ENCODE data around the gene SLC6A2. TPM values are rescaled to one million over a fixed set of nuclear protein-coding genes. Genes with fewer than 3 reads are reported as not detected.

SLC6A2 gene
- total RNA-seq, 1 experiment from 2014 or later: not detected

GRCh38 chr16:55690841-55691240 is 35.1 kb downstream of the SLC6A2 start:
- Histone ChIP-seq H3K4me3 (ENCODE audit: low read length) (no peak overlapping the region), H3K9me3 (ENCODE audit: low read length) (no peaks in the 10 kb centered on the region), H3K36me3 (ENCODE audit: insufficient read depth, low read length) (no peaks in the 10 kb centered on the region), H3K4me1 (ENCODE audit: low read length) (no peaks in the 10 kb centered on the region), H3K4me2 (ENCODE audit: low read depth, low read length, poor library complexity, severe bottlenecking) (no peak overlapping the region), H3K27ac (ENCODE audit: low read length) (no peak overlapping the region), H2AFZ (ENCODE audit: low read length) (no peak overlapping the region), H3K9ac (ENCODE audit: low read length) (no peak overlapping the region), H3K9me2 (replicated peaks; ENCODE audit: insufficient read depth, low read length) (no peaks in the 10 kb centered on the region), H4K20me1 (ENCODE audit: insufficient read depth, low read depth, low read length) (no peaks in the 10 kb centered on the region), H3K27me3 (ENCODE audit: low read length) (0 out of 2 replicates have a peak, but pooled peaks cover 3% of the 10 kb centered on the region), H3K79me2 (ENCODE audit: low read length) (no peaks in the 10 kb centered on the region)
- DNase-seq: no peak

- Histone ChIP-seq H3K27ac (ENCODE audit: low read length) (no peak overlapping the region), H2AFZ (ENCODE audit: low read length) (no peak overlapping the region), H3K79me2 (ENCODE audit: low read length) (no peaks in the 10 kb centered on the region), H3K9ac (ENCODE audit: low read length) (no peak overlapping the region), H3K9me3 (ENCODE audit: low read length) (no peaks in the 10 kb centered on the region), H3K36me3 (ENCODE audit: insufficient read depth, low read length) (no peaks in the 10 kb centered on the region), H3K4me3 (ENCODE audit: low read length) (no peak overlapping the region), H3K4me1 (ENCODE audit: low read length) (no peaks in the 10 kb centered on the region), H3K9me2 (replicated peaks; ENCODE audit: insufficient read depth, low read length) (no peaks in the 10 kb centered on the region), H3K27me3 (ENCODE audit: low read length) (0 out of 2 replicates have a peak, but pooled peaks cover 3% of the 10 kb centered on the region), H3K4me2 (ENCODE audit: low read depth, low read length, poor library complexity, severe bottlenecking) (no peak overlapping the region), H4K20me1 (ENCODE audit: insufficient read depth, low read depth, low read length) (no peaks in the 10 kb centered on the region)
- DNase-seq: no peak
Observed at GRCh38 chr16:55691771-55692170, 36.0 kb downstream of the SLC6A2 start.

- H3K4me2 ChIP-seq (ENCODE audit: low read depth, low read length, poor library complexity, severe bottlenecking): no peak overlapping the region
- no peak overlapping the region for H3K9ac ChIP-seq (ENCODE audit: low read length)
- H3K9me3 ChIP-seq (ENCODE audit: low read length): no peaks in the 10 kb centered on the region
- H3K27ac ChIP-seq (ENCODE audit: low read length): no peak overlapping the region
- no peaks in the 10 kb centered on the region for H3K27me3 ChIP-seq (ENCODE audit: low read length)
- H3K9me2 ChIP-seq (replicated peaks; ENCODE audit: insufficient read depth, low read length): no peaks in the 10 kb centered on the region
- no peaks in the 10 kb centered on the region for H3K4me1 ChIP-seq (ENCODE audit: low read length)
- H2AFZ ChIP-seq (ENCODE audit: low read length): no peak overlapping the region
- DNase-seq: no peak
- H3K4me3 ChIP-seq (ENCODE audit: low read length): no peak overlapping the region
- H3K79me2 ChIP-seq (ENCODE audit: low read length): no peaks in the 10 kb centered on the region
- H4K20me1 ChIP-seq (ENCODE audit: insufficient read depth, low read depth, low read length): no peaks in the 10 kb centered on the region
- no peaks in the 10 kb centered on the region for H3K36me3 ChIP-seq (ENCODE audit: insufficient read depth, low read length)
Observed at GRCh38 chr16:55695595-55695994, 39.8 kb downstream of the SLC6A2 start.

- Histone ChIP-seq H3K4me3 (ENCODE audit: low read length) (no peak overlapping the region), H3K4me1 (ENCODE audit: low read length) (no peaks in the 10 kb centered on the region)
Observed at GRCh38 chr16:55697867-55698266, 42.1 kb downstream of the SLC6A2 start.

GRCh38 chr16:55698331-55698730 is 42.5 kb downstream of the SLC6A2 start:
- H3K9ac ChIP-seq (ENCODE audit: low read length): no peak overlapping the region
- no peaks in the 10 kb centered on the region for H3K4me1 ChIP-seq (ENCODE audit: low read length)

More at GRCh38 chr16:55697867-55698266, 42.1 kb downstream of the SLC6A2 start:
- Histone ChIP-seq H3K36me3 (ENCODE audit: insufficient read depth, low read length) (no peaks in the 10 kb centered on the region), H4K20me1 (ENCODE audit: insufficient read depth, low read depth, low read length) (no peaks in the 10 kb centered on the region), H3K9me2 (replicated peaks; ENCODE audit: insufficient read depth, low read length) (no peaks in the 10 kb centered on the region), H3K9ac (ENCODE audit: low read length) (no peak overlapping the region), H3K27me3 (ENCODE audit: low read length) (no peaks in the 10 kb centered on the region), H2AFZ (ENCODE audit: low read length) (no peak overlapping the region), H3K9me3 (ENCODE audit: low read length) (no peaks in the 10 kb centered on the region), H3K27ac (ENCODE audit: low read length) (no peak overlapping the region), H3K4me2 (ENCODE audit: low read depth, low read length, poor library complexity, severe bottlenecking) (no peak overlapping the region), H3K79me2 (ENCODE audit: low read length) (no peaks in the 10 kb centered on the region)
- no peak for DNase-seq

GRCh38 chr16:55698946-55699345 is 43.2 kb downstream of the SLC6A2 start:
- H3K4me1 ChIP-seq (ENCODE audit: low read length): no peaks in the 10 kb centered on the region
- no peaks in the 10 kb centered on the region for H3K27me3 ChIP-seq (ENCODE audit: low read length)

More at GRCh38 chr16:55698331-55698730, 42.5 kb downstream of the SLC6A2 start:
- Histone ChIP-seq H3K36me3 (ENCODE audit: insufficient read depth, low read length) (no peaks in the 10 kb centered on the region), H3K27ac (ENCODE audit: low read length) (no peak overlapping the region), H3K4me3 (ENCODE audit: low read length) (no peak overlapping the region), H4K20me1 (ENCODE audit: insufficient read depth, low read depth, low read length) (no peaks in the 10 kb centered on the region), H3K4me2 (ENCODE audit: low read depth, low read length, poor library complexity, severe bottlenecking) (no peak overlapping the region), H3K79me2 (ENCODE audit: low read length) (no peaks in the 10 kb centered on the region), H3K9me2 (replicated peaks; ENCODE audit: insufficient read depth, low read length) (no peaks in the 10 kb centered on the region), H3K27me3 (ENCODE audit: low read length) (no peaks in the 10 kb centered on the region), H2AFZ (ENCODE audit: low read length) (no peak overlapping the region), H3K9me3 (ENCODE audit: low read length) (no peaks in the 10 kb centered on the region)
- no peak for DNase-seq

GRCh38 chr16:55699616-55700015 is 43.8 kb downstream of the SLC6A2 start:
- H3K4me2 ChIP-seq (ENCODE audit: low read depth, low read length, poor library complexity, severe bottlenecking): no peak overlapping the region
- H2AFZ ChIP-seq (ENCODE audit: low read length): no peak overlapping the region
- H3K36me3 ChIP-seq (ENCODE audit: insufficient read depth, low read length): no peaks in the 10 kb centered on the region
- H3K27me3 ChIP-seq (ENCODE audit: low read length): no peaks in the 10 kb centered on the region
- H4K20me1 ChIP-seq (ENCODE audit: insufficient read depth, low read depth, low read length): no peaks in the 10 kb centered on the region
- H3K4me1 ChIP-seq (ENCODE audit: low read length): no peaks in the 10 kb centered on the region
- no peak for DNase-seq
- H3K27ac ChIP-seq (ENCODE audit: low read length): no peak overlapping the region
- no peak overlapping the region for H3K4me3 ChIP-seq (ENCODE audit: low read length)
- no peaks in the 10 kb centered on the region for H3K79me2 ChIP-seq (ENCODE audit: low read length)
- no peaks in the 10 kb centered on the region for H3K9me3 ChIP-seq (ENCODE audit: low read length)
- no peaks in the 10 kb centered on the region for H3K9me2 ChIP-seq (replicated peaks; ENCODE audit: insufficient read depth, low read length)
- no peak overlapping the region for H3K9ac ChIP-seq (ENCODE audit: low read length)

More at GRCh38 chr16:55698946-55699345, 43.2 kb downstream of the SLC6A2 start:
- Histone ChIP-seq H3K36me3 (ENCODE audit: insufficient read depth, low read length) (no peaks in the 10 kb centered on the region), H3K4me2 (ENCODE audit: low read depth, low read length, poor library complexity, severe bottlenecking) (no peak overlapping the region), H3K4me3 (ENCODE audit: low read length) (no peak overlapping the region), H3K9me2 (replicated peaks; ENCODE audit: insufficient read depth, low read length) (no peaks in the 10 kb centered on the region), H3K9me3 (ENCODE audit: low read length) (no peaks in the 10 kb centered on the region), H4K20me1 (ENCODE audit: insufficient read depth, low read depth, low read length) (no peaks in the 10 kb centered on the region), H2AFZ (ENCODE audit: low read length) (no peak overlapping the region), H3K9ac (ENCODE audit: low read length) (no peak overlapping the region), H3K27ac (ENCODE audit: low read length) (no peak overlapping the region), H3K79me2 (ENCODE audit: low read length) (no peaks in the 10 kb centered on the region)
- no peak for DNase-seq

- no peaks in the 10 kb centered on the region for H3K9me3 ChIP-seq (ENCODE audit: low read length)
- H3K79me2 ChIP-seq (ENCODE audit: low read length): no peaks in the 10 kb centered on the region
- no peaks in the 10 kb centered on the region for H3K4me1 ChIP-seq (ENCODE audit: low read length)
- H3K4me2 ChIP-seq (ENCODE audit: low read depth, low read length, poor library complexity, severe bottlenecking): no peak overlapping the region
- H3K36me3 ChIP-seq (ENCODE audit: insufficient read depth, low read length): no peaks in the 10 kb centered on the region
- no peaks in the 10 kb centered on the region for H3K9me2 ChIP-seq (replicated peaks; ENCODE audit: insufficient read depth, low read length)
- no peak overlapping the region for H2AFZ ChIP-seq (ENCODE audit: low read length)
- no peak overlapping the region for H3K27ac ChIP-seq (ENCODE audit: low read length)
- H3K27me3 ChIP-seq (ENCODE audit: low read length): no peaks in the 10 kb centered on the region
- no peak for DNase-seq
- H4K20me1 ChIP-seq (ENCODE audit: insufficient read depth, low read depth, low read length): no peaks in the 10 kb centered on the region
- no peak overlapping the region for H3K4me3 ChIP-seq (ENCODE audit: low read length)
- H3K9ac ChIP-seq (ENCODE audit: low read length): no peak overlapping the region
Observed at GRCh38 chr16:55700067-55700466, 44.3 kb downstream of the SLC6A2 start.

GRCh38 chr16:55700961-55701360 is 45.2 kb downstream of the SLC6A2 start:
- Histone ChIP-seq H2AFZ (ENCODE audit: low read length) (no peak overlapping the region), H3K27me3 (ENCODE audit: low read length) (no peaks in the 10 kb centered on the region), H4K20me1 (ENCODE audit: insufficient read depth, low read depth, low read length) (no peaks in the 10 kb centered on the region), H3K9me3 (ENCODE audit: low read length) (no peaks in the 10 kb centered on the region), H3K36me3 (ENCODE audit: insufficient read depth, low read length) (no peaks in the 10 kb centered on the region), H3K27ac (ENCODE audit: low read length) (no peak overlapping the region), H3K9ac (ENCODE audit: low read length) (no peak overlapping the region), H3K9me2 (replicated peaks; ENCODE audit: insufficient read depth, low read length) (no peaks in the 10 kb centered on the region), H3K4me2 (ENCODE audit: low read depth, low read length, poor library complexity, severe bottlenecking) (no peak overlapping the region), H3K79me2 (ENCODE audit: low read length) (no peaks in the 10 kb centered on the region), H3K4me1 (ENCODE audit: low read length) (no peaks in the 10 kb centered on the region), H3K4me3 (ENCODE audit: low read length) (no peak overlapping the region)
- no peak for DNase-seq
